Esophagus squamous epithelium (tissue), 5 donors: ENCODE results near the gene UMOD. TPM values are rescaled to one million over a fixed set of nuclear protein-coding genes. Genes with fewer than 3 reads are reported as not detected.

ENCODE experiments used
- DNase-seq: peaks from one replicate; lab custom pipeline; 2025; lab: John Stamatoyannopoulos, UW
- H3K27ac ChIP-seq, 4 donors: fragments of 200-600 bp; sonication (generic); one replicate each; pipeline ENCODE4 v1.5.1; 2016 to 2019; ENCODE audit warnings: mild to moderate bottlenecking in 1 of 4
- H3K27me3 ChIP-seq, 4 donors: fragments of 200-600 bp; sonication (generic); 1 replicate in 3 of 4; 2 replicates in 1 of 4; pipeline versions ENCODE4 v1.5.1 to v1.6.0; 2017 to 2021; ENCODE audit warnings: antibody characterized with exemption in 1 of 4
- H3K36me3 ChIP-seq, 3 donors: fragments of 200-600 bp; sonication (generic); one replicate each; pipeline ENCODE4 v1.5.1; 2016 to 2019
- H3K4me1 ChIP-seq, 3 donors: fragments of 200-600 bp; sonication (generic); one replicate each; pipeline ENCODE4 v1.5.1; 2017 to 2019
- H3K4me3 ChIP-seq, 4 donors: fragments of 200-600 bp; sonication (generic); 1 replicate in 3 of 4; 2 replicates in 1 of 4; pipeline ENCODE4 v1.5.1; 2016 to 2019; ENCODE audit warnings: mild to moderate bottlenecking in 2 of 4, moderate library complexity in 1 of 4
- H3K9me3 ChIP-seq, 3 donors: fragments of 200-600 bp; sonication (generic); one replicate each; pipeline ENCODE4 v1.5.1; 2016 to 2019
- POLR2A ChIP-seq, 4 donors: fragments of 450-650 bp; IDR thresholded peaks; one replicate each; pipeline ENCODE4 v1.6.1; 2017; ENCODE audit warnings: antibody characterized with exemption in 4 of 4, mild to moderate bottlenecking in 4 of 4, moderate library complexity in 3 of 4
- WGBS, 2 donors: methylation state at CpG; one replicate each; pipeline ENCODE4 v1.1.5; 2018; 5-methylcytosine and 5-hydroxymethylcytosine counted together
- intact Hi-C: fragments of 100-400 bp; cut with DNase I; formaldehyde crosslinking; loops from one replicate; pipeline ENCODE4 v1.15.0; 2022
- total RNA-seq, 4 donors: library from RNA; depleted of rRNA; stranded (reverse); fragments of >200 nt; gene quantifications; one replicate each; pipeline ENCODE4 v1.1.0, GENCODE V29; 2016
- TF ChIP-seq, protein P1 (sequence below), 6 experiments: fragments of 450-650 bp in 4 of 6; fragments of 200-600 bp in 2 of 6; sonication (generic) in 2 of 6; IDR thresholded peaks; one replicate each; pipeline ENCODE4 v1.5.1; 2016 to 2019; ENCODE audit warnings: antibody characterized with exemption in 6 of 6, mild to moderate bottlenecking in 4 of 6, moderate library complexity in 4 of 6
- donor health status: DM: yes; HTN: yes; CAD: no.

Gene UMOD
- total RNA-seq, 4 donors from 2014 or later, result not detected

- H3K36me3 ChIP-seq, result no peaks in the 10 kb centered on the region
- no peak for DNase-seq
- WGBS, 2 donors, result 63 to 80% methylated on average over 1 of the region's 3 CpGs
- H3K27ac ChIP-seq, result no peak overlapping the region
- intact Hi-C loops, result no loop called here
- H3K9me3 ChIP-seq, result no peaks in the 10 kb centered on the region
- TF ChIP-seq POLR2A (IDR thresholded peaks at IDR 0.05), result no peak
- TF ChIP-seq, protein P1, sequence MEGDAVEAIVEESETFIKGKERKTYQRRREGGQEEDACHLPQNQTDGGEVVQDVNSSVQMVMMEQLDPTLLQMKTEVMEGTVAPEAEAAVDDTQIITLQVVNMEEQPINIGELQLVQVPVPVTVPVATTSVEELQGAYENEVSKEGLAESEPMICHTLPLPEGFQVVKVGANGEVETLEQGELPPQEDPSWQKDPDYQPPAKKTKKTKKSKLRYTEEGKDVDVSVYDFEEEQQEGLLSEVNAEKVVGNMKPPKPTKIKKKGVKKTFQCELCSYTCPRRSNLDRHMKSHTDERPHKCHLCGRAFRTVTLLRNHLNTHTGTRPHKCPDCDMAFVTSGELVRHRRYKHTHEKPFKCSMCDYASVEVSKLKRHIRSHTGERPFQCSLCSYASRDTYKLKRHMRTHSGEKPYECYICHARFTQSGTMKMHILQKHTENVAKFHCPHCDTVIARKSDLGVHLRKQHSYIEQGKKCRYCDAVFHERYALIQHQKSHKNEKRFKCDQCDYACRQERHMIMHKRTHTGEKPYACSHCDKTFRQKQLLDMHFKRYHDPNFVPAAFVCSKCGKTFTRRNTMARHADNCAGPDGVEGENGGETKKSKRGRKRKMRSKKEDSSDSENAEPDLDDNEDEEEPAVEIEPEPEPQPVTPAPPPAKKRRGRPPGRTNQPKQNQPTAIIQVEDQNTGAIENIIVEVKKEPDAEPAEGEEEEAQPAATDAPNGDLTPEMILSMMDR (IDR thresholded peaks at IDR 0.05), result no peak
- H3K4me1 ChIP-seq, result no peaks in the 10 kb centered on the region
- peaks cover 0 to 7% (median 0%) of the 10 kb centered on the region in 4 donors for H3K27me3 ChIP-seq
- no peak overlapping the region for H3K4me3 ChIP-seq
Measured at GRCh38 chr16:20364051-20364450, 11.5 kb upstream of the UMOD start.

DNA sequence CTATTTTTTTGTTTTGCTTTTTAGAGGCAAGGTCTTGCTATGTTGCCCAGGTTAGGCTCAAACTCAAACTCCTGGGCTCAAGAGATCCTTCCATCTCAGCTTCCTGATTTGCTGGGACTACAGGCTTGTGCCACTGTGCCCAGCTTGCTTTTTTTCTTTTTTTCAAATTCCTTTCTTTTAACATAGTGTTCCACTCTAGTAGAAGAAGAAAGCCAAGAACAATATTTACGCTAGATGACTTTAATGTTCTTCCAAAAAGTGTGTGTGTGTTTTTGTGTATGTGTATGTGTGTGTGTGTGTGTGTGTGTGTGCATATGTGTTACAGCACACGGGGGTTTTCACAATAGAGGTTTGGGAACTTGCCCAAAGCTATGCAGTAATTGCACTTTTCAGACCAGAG, 10.7 kb upstream of the UMOD start:
- H3K4me3 ChIP-seq, result no peak overlapping the region
- TF ChIP-seq, protein P1 (IDR thresholded peaks at IDR 0.05), result no peak
- no peak for TF ChIP-seq POLR2A (IDR thresholded peaks at IDR 0.05)
- WGBS, 2 donors, result 23 to 37% methylated on average over 2 of the region's 2 CpGs
- H3K36me3 ChIP-seq, result no peaks in the 10 kb centered on the region
- no peak for DNase-seq
- H3K27ac ChIP-seq, result no peak overlapping the region
- H3K27me3 ChIP-seq, result peaks cover 0 to 7% (median 0%) of the 10 kb centered on the region in 4 donors
- intact Hi-C loops, result no loop called here
- H3K4me1 ChIP-seq, result no peaks in the 10 kb centered on the region
- H3K9me3 ChIP-seq, result no peaks in the 10 kb centered on the region

GRCh38 chr16:20359997-20360396, 7.5 kb upstream of the UMOD start:
- Histone ChIP-seq H3K27ac (no peak overlapping the region), H3K4me1 (no peaks in the 10 kb centered on the region), H3K36me3 (no peaks in the 10 kb centered on the region), H3K27me3 (peaks cover 0 to 6% (median 0%) of the 10 kb centered on the region in 4 donors), H3K4me3 (no peak overlapping the region), H3K9me3 (no peaks in the 10 kb centered on the region)
- TF ChIP-seq, protein P1 (IDR thresholded peaks at IDR 0.05), result no peak
- no peak for TF ChIP-seq POLR2A (IDR thresholded peaks at IDR 0.05)
- intact Hi-C loops, result no loop called here
- DNase-seq, result no peak
- 65 to 73% methylated on average over 2 of the region's 2 CpGs for WGBS, 2 donors

DNA sequence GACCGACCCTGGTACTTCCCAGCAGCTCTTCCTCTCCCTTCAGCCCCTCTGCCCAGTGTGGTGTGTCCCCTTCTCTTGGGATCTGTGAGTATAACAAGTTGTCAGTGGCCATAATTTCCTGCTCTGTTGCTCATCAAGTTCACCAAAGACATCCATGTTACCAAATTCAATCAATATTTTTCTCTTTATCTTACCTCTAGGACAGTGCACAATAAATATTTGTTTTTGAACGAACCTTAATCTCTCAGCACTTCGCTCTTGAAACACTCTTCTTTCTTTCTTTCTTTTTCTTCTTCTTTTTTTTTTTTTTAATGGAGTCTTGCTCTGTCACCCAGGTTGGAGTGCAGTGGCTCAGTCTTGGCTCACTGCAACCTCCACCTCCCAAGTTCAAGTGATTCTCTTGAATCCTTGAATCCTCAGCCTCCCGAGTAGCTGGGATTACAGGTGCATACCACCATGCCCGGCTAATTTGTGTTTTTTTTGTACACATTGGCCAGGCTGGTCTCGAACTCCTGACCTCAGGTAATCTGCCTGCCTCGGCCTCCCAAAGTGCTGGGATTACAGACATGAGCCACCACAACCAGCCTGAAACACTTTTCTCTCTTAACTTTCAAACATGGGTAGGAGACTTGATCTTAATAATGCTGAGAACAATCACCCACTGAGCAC, 2.7 kb upstream of the UMOD start:
- Histone ChIP-seq H3K36me3 (no peaks in the 10 kb centered on the region), H3K4me1 (no peaks in the 10 kb centered on the region), H3K9me3 (no peaks in the 10 kb centered on the region), H3K27me3 (peaks cover 0 to 7% (median 0%) of the 10 kb centered on the region in 4 donors), H3K27ac (no peak overlapping the region), H3K4me3 (no peak overlapping the region)
- DNase-seq, result no peak
- 54 to 68% methylated on average over 6 to 7 of the region's 7 CpGs for WGBS, 2 donors
- TF ChIP-seq, protein P1 (IDR thresholded peaks at IDR 0.05), result no peak
- TF ChIP-seq POLR2A (IDR thresholded peaks at IDR 0.05), result no peak
- intact Hi-C loops, result no loop called here

DNA sequence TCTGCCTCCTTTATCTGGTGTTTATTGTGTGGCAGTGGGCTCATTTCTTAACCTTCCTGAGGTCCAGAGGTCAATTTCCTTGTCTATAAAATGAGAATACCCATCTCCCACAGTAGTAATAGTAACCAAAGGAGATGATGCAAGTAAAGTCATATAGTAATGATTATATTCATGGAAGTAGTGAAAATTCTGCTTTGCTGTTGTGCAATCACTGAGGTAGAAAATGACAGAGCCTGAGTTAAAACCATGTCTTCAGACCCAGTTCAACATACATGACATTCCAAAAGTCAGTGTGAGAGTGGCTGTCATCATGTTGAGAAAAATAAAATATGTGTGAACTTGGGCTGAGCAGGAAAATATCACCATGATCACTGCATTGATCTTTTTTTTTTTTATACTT, 864 bp upstream of the UMOD start:
- Histone ChIP-seq H3K27me3 (peaks cover 0 to 23% (median 0%) of the 10 kb centered on the region in 4 donors), H3K27ac (no peak overlapping the region), H3K4me1 (peaks cover 0 to 7% (median 0%) of the 10 kb centered on the region in 3 donors), H3K36me3 (no peaks in the 10 kb centered on the region), H3K4me3 (no peak overlapping the region), H3K9me3 (no peaks in the 10 kb centered on the region)
- TF ChIP-seq POLR2A (IDR thresholded peaks at IDR 0.05), result no peak
- TF ChIP-seq, protein P1 (IDR thresholded peaks at IDR 0.05), result no peak
- no peak for DNase-seq
- intact Hi-C loops, result no loop called here
